Spleen (tissue), 11 donors: ENCODE data around the gene GLUD1. TPM values are rescaled to one million over a fixed set of nuclear protein-coding genes. Genes with fewer than 3 reads are reported as not detected.
"Not testable (repeated sequence)": the region's sequence is repeated elsewhere in the genome, so short reads cannot be mapped to it uniquely, and the experiment has no call there.

Experiments
- DNase-seq: peaks from one replicate; pipeline ENCODE4 v3.0.0-alpha.2; 2020
- H3K27ac ChIP-seq, 8 donors: fragments of 200-600 bp; sonication (generic) in 7 of 8; 1 replicate in 4 of 8; 2 replicates in 4 of 8; pipeline versions ENCODE4 v1.5.0 to v1.8.0; 2016 to 2021; ENCODE audit warnings: inconsistent platforms in 4 of 8, mild to moderate bottlenecking in 4 of 8, moderate library complexity in 1 of 8
- H3K27me3 ChIP-seq, 7 donors: fragments of 200-600 bp; sonication (generic) in 6 of 7; replicated peaks in 1 of 7; 1 replicate in 4 of 7; 2 replicates in 3 of 7; pipeline versions ENCODE4 v1.5.0 to v1.8.0; 2016 to 2021; ENCODE audit warnings: inconsistent platforms in 3 of 7, mild to moderate bottlenecking in 1 of 7
- H3K36me3 ChIP-seq, 6 donors: fragments of 200-600 bp; sonication (generic) in 5 of 6; 1 replicate in 4 of 6; 2 replicates in 2 of 6; pipeline versions ENCODE4 v1.5.0 to v1.8.0; 2016 to 2021; ENCODE audit warnings: inconsistent platforms in 2 of 6
- H3K4me1 ChIP-seq, 6 donors: fragments of 200-600 bp; sonication (generic) in 5 of 6; 1 replicate in 3 of 6; 2 replicates in 3 of 6; pipeline versions ENCODE4 v1.5.0 to v1.8.0; 2016 to 2021; ENCODE audit warnings: inconsistent platforms in 3 of 6
- H3K4me3 ChIP-seq, 8 donors: fragments of 200-600 bp; sonication (generic) in 7 of 8; 1 replicate in 4 of 8; 2 replicates in 4 of 8; pipeline versions ENCODE4 v1.5.0 to v1.8.0; 2016 to 2021; ENCODE audit warnings: inconsistent platforms in 4 of 8, mild to moderate bottlenecking in 4 of 8, moderate library complexity in 2 of 8
- H3K9me3 ChIP-seq, 8 donors: fragments of 200-600 bp; sonication (generic) in 7 of 8; 1 replicate in 4 of 8; 2 replicates in 4 of 8; pipeline versions ENCODE4 v1.5.0 to v1.8.0; 2016 to 2021; ENCODE audit warnings: inconsistent platforms in 4 of 8
- CTCF ChIP-seq, 11 experiments: fragments of 200-600 bp in 7 of 11; fragments of 450-650 bp in 4 of 11; sonication (generic) in 4 of 11; IDR thresholded peaks in 8 of 11; conservative IDR thresholded peaks in 3 of 11; 1 replicate in 7 of 11; 2 replicates in 4 of 11; pipeline versions ENCODE4 v1.4.0 to v1.8.0; 2016 to 2021; ENCODE audit warnings: antibody characterized with exemption in 11 of 11, inconsistent platforms in 4 of 11, mild to moderate bottlenecking in 1 of 11
- POLR2A ChIP-seq, 3 donors: fragments of 450-650 bp; IDR thresholded peaks; one replicate each; pipeline ENCODE4 v1.5.1; 2017; ENCODE audit warnings: antibody characterized with exemption in 3 of 3, mild to moderate bottlenecking in 1 of 3
- POLR2AphosphoS5 ChIP-seq, 3 donors: sonication (generic); formaldehyde crosslinking; IDR thresholded peaks; one replicate each; pipeline ENCODE4 v1.5.1; 2017; ENCODE audit warnings: antibody characterized with exemption in 3 of 3
- WGBS, 5 donors: extraction: QIAGEN DNeasy Blood & Tissue Kit in 3 of 5; methylation state at CpG; one replicate each; pipeline versions ENCODE4 v1.1.5 to v1.1.7; 2013 to 2018; 5-methylcytosine and 5-hydroxymethylcytosine counted together
- intact Hi-C: fragments of 100-400 bp; cut with DNase I; formaldehyde crosslinking; loops from one replicate; pipeline ENCODE4 v1.15.0; 2023; ENCODE audit warnings: low total_unique reads
- polyA plus RNA-seq, 3 donors: library from polyadenylated mRNA; stranded (reverse); fragments of 200-250 nt; gene quantifications; one replicate each; pipeline ENCODE4 v1.2.1, GENCODE V29; 2013
- total RNA-seq, 7 donors: library from RNA; depleted of rRNA in 3 of 7; stranded (reverse); fragments of >200 nt in 3 of 7; fragmentation: NEBNext Ultra II Directional in 4 of 7; extraction: Animal tissue kit (Norgen Biotek cat#: 25700) in 4 of 7; gene quantifications; one replicate each; pipeline versions ENCODE4 v1.1.0 to v1.2.1, GENCODE V29; 2016 to 2021
- donor health status: healthy with polysubstance abuse.
- donor health status: DM: no; HTN: no; CAD: no; lungs with moderate emphysema.
- donor health status: DM: no; HTN: no; CAD: no.
- donor health status: Bipolar disorder and iron deficiency.
- donor health status: healthy.
- donor health status: DM: no; HTN: no; CAD: no.
- donor health status: DM: yes; HTN: yes; CAD: no.

Gene GLUD1
- total and polyA plus RNA-seq, 10 donors = 41.2 to 130 (median 94.5) TPM

DNA sequence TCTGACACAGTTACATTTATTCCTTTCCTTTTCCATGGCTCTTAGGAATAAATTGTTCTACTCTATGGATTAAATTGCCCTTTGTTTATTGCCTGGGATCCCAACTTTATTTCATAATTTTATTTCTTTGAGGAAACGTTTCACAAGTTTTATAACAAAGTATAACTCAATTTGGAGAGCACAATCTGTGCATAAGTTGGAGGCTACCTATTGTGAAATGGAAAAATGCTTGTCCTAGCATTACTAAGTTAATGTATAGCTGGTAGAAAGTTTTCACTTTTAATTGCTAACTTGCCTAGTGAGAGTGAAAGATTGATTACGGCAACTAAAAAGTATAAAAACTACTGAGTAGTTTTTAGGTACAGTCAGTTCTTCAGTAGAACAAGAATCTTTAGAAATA, 32.4 kb upstream of the GLUD1 start:
- 91 to 100% (median 100%) methylated on average over 1 to 2 of the region's 2 CpGs for WGBS, 5 donors
- H3K27ac ChIP-seq, H3K4me1 ChIP-seq, DNase-seq, H3K36me3 ChIP-seq, H3K27me3 ChIP-seq, H3K4me3 ChIP-seq, intact Hi-C loops, H3K9me3 ChIP-seq: not testable (repeated sequence)

DNA sequence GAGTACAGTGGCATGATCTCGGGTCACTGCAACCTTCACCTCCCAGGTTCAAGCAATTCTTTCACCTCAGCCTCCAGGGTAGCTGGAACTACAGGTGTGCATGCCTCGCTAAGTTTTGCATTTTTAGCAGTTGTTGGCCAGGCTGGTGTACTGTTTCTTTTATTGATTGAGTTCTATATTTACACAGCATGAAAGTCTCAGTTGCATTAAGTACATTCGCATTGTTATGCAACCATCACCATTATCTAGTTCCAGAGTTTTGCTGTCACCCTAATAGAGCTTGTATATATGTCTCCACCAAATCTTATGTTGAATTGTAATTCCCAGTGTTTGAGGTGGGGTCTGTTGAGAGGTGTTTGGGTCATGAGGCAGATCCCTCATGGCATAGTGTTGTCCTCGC, 28.7 kb upstream of the GLUD1 start:
- DNase-seq, H3K4me3 ChIP-seq, intact Hi-C loops, H3K36me3 ChIP-seq, H3K4me1 ChIP-seq, H3K9me3 ChIP-seq, H3K27me3 ChIP-seq, H3K27ac ChIP-seq: not testable (repeated sequence)
- 91 to 98% (median 94%) methylated on average over 3 of the region's 4 CpGs for WGBS, 5 donors

GRCh38 chr10:87119029-87119428, 24.4 kb upstream of the GLUD1 start:
- 71 to 100% (median 85%) methylated on average over 1 of the region's 1 CpG; no CpG with 5 or more reads in 1 of the 5 donors for WGBS, 5 donors
- not testable (repeated sequence) for DNase-seq

DNA sequence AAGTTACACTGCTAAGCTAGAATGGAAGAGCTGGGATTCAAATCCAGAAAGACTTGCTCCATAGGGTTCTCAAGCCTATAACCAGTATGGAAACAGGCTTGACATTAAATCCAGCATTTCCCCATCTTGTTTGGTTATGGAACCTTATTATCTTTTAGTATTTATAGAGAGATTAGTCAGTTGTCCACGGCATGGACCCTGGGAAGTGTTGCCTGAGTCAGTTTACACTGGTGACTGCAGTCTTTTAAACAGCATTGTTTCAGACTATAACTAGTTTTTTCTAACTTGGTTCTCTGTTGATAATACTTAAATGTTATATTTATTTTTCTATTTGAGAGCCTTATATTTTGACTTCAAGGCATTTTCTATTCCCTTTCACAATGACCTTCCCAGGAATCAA, 23.5 kb upstream of the GLUD1 start:
- 82 to 100% (median 100%) methylated on average over 1 of the region's 1 CpG for WGBS, 5 donors
- not testable (repeated sequence) for H3K27me3 ChIP-seq

More at GRCh38 chr10:87119029-87119428, 24.4 kb upstream of the GLUD1 start:
- H3K9me3 ChIP-seq, H3K27me3 ChIP-seq, H3K4me3 ChIP-seq, H3K27ac ChIP-seq, intact Hi-C loops, H3K36me3 ChIP-seq, H3K4me1 ChIP-seq: not testable (repeated sequence)

DNA sequence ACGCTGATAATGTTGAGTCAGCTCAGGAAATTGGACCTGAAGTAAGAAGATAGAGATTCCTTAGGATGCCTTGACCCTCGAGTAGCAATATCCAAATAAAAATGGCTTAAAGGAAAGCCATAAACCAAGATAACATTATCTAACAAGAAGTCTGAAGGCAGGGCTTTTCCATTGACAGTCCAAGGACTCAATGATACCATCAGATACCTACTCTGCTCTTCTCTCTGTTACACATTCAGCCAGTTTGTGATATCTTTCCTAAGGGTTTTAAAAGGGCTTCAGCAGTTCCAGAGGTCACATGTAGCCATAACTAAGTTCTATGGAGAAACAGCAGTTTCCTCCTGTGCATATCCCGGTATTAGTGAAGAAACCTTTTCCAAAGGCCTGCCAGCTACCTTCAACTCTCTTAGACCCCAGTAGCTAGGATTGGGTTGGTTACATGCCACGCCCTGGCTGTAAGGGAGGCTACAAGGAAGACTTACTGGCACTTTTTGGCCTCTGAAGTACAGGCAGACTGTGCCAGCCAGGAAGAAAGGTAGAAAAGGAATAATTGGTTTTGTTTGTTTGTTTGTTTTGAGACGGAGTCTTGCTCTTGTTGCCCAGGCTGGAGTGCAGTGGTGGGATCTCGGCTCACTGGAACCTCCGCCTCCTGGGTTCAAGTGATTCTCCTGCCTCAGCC, 10.9 kb upstream of the GLUD1 start:
- DNase-seq = no peak
- Histone ChIP-seq H3K9me3 (no peaks in the 10 kb centered on the region), H3K27ac (no peak overlapping the region), H3K4me3 (no peak overlapping the region), H3K27me3 (no peaks in the 10 kb centered on the region), H3K4me1 (no peaks in the 10 kb centered on the region), H3K36me3 (peaks cover 0 to 91% (median 32%) of the 10 kb centered on the region in 6 donors)
- TF ChIP-seq CTCF (IDR thresholded peaks at IDR 0.05 in 8 of 11, conservative IDR thresholded peaks at IDR 0.05 in 3 of 11) (no peak), POLR2A (IDR thresholded peaks at IDR 0.05) (no peak), POLR2AphosphoS5 (IDR thresholded peaks at IDR 0.05) (no peak)
- intact Hi-C loops = no loop called here
- WGBS, 5 donors = 88 to 98% (median 95%) methylated on average over 7 of the region's 7 CpGs

More for the DNA sequence above, 23.5 kb upstream of the GLUD1 start:
- H3K4me1 ChIP-seq, intact Hi-C loops, DNase-seq, H3K27ac ChIP-seq, H3K4me3 ChIP-seq, H3K9me3 ChIP-seq, H3K36me3 ChIP-seq: not testable (repeated sequence)

DNA sequence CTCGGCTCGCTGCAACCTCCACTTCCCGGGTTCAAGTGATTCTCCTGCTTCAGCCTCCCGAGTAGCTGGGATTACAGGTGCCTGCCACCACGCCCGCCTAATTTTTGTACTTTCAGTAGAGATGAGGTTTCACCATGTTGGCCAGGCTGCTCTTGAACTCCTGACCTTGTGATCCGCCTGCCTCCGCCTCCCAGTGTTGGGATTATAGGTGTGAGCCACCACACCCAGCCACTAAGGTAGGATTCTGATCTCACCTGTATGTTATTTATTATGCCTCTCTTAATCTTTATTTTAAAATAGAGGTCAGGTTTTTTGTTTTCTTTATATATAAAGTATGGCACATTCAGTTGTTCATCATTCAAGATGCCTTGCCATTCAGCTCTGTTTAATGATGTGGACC, 10.1 kb upstream of the GLUD1 start:
- peaks cover 0 to 94% (median 31%) of the 10 kb centered on the region in 6 donors for H3K36me3 ChIP-seq
- WGBS, 5 donors = 88 to 96% (median 92%) methylated on average over 8 of the region's 8 CpGs
- H3K4me1 ChIP-seq, intact Hi-C loops, H3K9me3 ChIP-seq, H3K27ac ChIP-seq, H3K4me3 ChIP-seq, H3K27me3 ChIP-seq, DNase-seq: not testable (repeated sequence)

DNA sequence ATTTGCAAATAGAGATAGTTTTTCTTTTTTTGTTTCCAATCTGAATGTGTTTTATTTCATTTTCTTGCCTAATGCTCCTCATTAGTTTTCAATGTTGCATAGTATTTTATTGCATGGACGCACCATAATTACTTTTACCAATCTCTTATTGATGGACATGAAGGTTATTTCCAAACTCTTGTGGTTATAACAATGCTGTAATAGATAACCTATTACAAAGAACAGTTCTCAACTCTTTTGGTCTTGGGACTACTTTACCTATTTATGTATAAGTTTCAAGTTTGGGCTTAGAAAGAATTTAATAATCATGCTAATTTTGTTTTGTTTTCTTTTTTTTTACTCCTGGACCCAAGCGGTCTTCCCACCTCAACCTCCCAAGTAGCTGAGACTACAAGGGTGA, 7.4 kb upstream of the GLUD1 start:
- 93 to 100% (median 95%) methylated on average over 2 of the region's 2 CpGs for WGBS, 5 donors

More for the DNA sequence above, 7.4 kb upstream of the GLUD1 start:
- no peak overlapping the region for H3K4me3 ChIP-seq
- intact Hi-C loops = no loop called here
- TF ChIP-seq CTCF (IDR thresholded peaks at IDR 0.05 in 8 of 11, conservative IDR thresholded peaks at IDR 0.05 in 3 of 11) = no peak
- TF ChIP-seq POLR2A (IDR thresholded peaks at IDR 0.05) = no peak
- TF ChIP-seq POLR2AphosphoS5 (IDR thresholded peaks at IDR 0.05) = no peak
- H3K27me3 ChIP-seq = no peaks in the 10 kb centered on the region
- H3K4me1 ChIP-seq = peaks cover 0 to 11% (median 2%) of the 10 kb centered on the region in 6 donors
- no peaks in the 10 kb centered on the region for H3K9me3 ChIP-seq
- no peak overlapping the region for H3K27ac ChIP-seq
- no peak for DNase-seq
- peaks cover 0 to 94% (median 21%) of the 10 kb centered on the region in 6 donors for H3K36me3 ChIP-seq
